HCEC 1CT (cell line): ENCODE results near the gene MED15.
"Not testable (repeated sequence)": the region's sequence is repeated elsewhere in the genome, so short reads cannot be mapped to it uniquely, and the experiment has no call there.

Experiments used
- DNase-seq: peaks from one replicate; pipeline ENCODE4 v3.0.0-alpha.2; 2017

MED15 gene

DNA sequence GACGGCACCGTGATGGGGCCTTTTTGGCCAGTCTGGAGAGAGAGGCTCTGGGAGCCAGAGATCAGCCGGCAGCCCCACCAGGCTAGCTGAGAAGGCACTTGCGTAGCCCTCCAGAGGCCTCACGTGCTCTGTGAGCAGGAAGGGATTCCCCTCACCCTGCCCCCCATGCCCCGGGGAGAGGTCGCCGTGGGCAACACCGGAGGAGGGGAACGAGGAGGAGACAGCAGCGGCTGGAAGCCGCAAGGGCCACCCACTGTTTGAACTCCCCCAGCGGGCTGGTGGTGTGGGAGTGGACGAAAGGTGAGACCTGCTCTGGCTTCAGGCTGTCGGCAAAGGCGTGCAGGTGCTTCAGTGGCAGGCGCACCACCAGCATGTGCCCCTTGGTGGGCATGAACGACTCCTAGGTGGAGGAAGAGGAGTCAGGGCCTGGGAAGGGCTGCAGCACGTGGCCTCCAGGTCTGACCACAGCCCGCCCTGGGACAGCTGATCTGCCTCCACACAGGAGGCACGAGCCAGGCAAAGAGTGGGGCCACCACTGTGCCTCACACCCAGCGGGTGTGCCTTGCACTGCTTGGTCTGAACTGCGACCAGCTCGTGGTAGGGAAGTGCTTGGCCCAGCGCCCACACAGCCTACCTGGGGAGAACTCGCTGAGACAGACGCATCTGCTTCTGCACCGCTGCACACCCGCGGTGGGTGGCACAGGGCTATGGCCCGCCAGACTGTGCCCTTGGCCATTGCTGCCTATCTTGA lies 99.9 kb downstream of the MED15 start:
- DNase-seq = no peak

DNA sequence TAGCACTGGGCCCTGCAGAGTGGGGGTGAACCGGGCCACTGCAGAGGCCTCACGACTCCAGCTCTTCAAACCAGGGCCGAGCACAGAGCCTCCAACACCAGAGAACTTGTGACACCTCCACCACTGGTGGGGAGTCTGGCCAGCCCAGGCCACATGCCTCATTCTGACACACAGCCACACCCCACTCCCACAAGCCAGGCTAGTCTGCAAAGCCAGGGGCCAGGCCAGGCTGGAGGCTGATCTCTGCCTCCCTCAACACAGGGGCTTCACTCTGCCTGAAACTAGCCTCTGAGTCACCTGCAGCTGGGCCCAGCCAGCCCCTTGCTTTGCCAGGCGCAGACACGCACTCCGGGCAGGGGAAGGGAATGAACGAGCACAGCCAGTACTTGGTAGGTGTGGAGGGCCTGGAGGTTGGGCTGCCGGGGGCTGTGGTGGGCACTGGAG lies 102.9 kb downstream of the MED15 start:
- DNase-seq = no peak

DNA sequence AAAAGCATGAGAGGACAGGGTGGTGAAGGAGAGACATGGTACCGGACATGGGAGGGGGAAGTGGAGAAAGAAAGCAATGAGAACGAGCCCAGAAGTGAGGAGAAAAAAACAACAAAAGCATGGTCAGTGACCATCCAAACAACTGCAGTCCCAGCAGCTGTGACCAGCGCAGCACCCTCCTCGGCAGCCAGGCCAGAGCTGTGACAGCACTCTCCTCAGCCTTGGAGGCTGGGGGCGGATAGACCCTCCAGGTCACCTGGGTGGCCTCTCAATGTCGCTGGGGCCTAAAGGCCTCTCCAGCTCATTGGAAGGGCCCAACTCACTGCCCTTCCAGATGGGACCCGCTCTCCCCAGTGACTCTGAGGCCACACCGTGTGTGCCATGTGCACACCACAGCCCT lies 103.3 kb downstream of the MED15 start:
- DNase-seq = no peak

- no peak for DNase-seq
These were observed 104.0 kb downstream of the MED15 start for GRCh38 chr22:20611418-20611817.

DNA sequence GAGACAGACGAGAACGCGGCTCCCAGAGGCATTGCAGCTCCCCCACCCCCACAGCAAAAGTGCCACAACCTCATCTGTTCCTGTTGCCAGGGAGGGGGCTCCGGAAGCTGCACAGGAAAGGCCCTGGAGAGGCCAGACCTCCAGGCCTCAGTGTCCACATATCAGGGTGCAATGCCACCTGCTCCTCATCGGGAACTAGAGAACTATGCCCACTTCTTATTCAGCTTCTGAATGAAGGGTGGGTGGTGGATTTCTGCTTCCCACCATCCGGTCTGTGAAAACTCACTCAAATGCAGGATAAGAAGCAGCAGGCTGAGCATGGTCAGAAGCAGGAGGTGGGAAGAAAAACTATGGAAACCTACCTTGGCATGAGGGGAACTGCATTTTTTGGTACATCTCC lies 105.9 kb downstream of the MED15 start:
- DNase-seq = no peak

DNA sequence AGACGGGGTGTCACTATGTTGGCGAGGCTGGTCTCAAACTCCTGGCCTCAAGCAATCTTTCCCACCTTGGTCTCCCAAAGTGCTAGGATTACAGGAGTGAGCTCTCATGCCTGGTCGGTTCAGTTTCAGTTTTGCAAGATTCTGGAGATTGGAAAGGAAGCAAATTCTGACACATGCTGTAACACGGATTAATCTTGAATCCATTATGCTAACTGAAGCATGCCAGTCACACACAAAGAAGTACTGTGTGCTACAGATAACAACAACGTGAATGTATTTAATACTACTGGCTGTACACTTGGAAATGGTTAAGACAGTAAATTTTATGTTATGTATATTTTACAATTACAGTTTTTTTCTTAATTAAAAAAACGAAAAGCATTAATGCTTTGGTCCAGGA lies 107.6 kb downstream of the MED15 start:
- no peak for DNase-seq

DNA sequence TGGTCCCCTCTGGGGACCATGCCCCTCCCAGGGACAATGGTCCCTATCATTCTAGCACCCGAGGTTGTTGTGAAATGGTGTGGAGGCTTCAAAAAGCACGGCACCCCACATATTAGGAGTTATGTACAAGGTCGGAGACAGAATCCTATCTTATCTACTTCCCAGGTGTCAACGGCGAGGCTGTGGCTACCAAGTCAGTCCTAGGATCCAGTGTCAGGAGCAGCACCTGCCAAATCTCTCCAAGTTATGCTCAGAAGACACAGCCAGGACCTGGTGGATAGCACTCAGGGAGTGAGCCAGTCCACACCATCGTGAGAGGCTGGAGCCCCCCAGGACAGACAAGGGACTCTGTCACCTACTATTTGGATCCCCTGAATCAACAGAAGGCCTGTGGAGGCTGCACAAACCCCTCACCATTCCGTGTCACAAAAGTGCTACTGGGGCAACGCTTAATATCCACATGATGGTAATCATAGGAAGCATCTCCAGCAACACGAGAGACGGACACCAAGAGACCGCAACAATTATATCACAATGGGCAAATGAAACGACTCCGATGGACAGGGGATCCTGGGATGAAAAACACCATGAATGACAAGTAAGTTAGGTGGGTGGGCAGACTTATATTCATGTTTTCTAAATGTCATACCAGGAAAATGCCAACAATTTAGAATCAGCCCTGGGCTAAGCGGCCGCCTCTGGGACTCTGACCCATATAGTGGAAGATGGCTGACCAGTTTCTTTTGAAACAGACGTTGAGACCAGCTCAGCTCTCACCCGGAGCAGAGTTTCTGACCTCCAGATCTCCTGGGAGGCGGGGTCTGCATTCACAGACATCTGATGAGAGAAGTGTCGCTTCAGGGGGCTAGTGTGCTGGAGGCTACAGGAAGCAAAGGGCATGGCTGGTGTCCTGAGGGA lies 108.4 kb downstream of the MED15 start:
- no peak for DNase-seq

DNA sequence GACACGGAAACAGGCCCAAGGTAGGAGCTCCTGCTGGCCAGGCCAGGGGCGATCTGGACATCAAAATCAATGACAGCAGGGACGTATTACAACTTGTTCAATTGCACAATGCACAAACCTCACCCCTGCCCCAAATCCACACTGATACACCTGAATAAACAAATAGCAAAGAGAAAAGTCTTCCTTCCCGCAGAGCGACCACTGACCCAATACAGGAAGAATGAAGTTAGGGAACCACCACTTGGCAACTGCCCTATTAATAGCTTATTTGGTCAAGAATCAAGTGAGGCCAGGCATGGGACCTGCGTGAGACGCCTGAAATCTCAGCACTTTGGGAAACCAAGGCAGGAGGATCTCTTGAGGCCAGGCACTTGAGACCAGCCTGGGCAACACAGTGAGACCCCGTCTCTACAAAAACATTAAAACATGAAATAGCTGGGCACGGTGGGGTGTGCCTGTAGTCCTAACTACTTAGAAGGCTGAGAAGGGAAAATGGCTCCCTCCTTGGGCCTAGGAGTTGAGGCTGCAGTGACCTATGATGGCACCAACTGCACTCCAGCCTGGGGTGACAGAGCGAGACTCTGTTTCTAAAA lies 109.1 kb downstream of the MED15 start:
- no peak for DNase-seq

- no peak for DNase-seq
These were observed 111.1 kb downstream of the MED15 start for GRCh38 chr22:20618488-20618887.

DNA sequence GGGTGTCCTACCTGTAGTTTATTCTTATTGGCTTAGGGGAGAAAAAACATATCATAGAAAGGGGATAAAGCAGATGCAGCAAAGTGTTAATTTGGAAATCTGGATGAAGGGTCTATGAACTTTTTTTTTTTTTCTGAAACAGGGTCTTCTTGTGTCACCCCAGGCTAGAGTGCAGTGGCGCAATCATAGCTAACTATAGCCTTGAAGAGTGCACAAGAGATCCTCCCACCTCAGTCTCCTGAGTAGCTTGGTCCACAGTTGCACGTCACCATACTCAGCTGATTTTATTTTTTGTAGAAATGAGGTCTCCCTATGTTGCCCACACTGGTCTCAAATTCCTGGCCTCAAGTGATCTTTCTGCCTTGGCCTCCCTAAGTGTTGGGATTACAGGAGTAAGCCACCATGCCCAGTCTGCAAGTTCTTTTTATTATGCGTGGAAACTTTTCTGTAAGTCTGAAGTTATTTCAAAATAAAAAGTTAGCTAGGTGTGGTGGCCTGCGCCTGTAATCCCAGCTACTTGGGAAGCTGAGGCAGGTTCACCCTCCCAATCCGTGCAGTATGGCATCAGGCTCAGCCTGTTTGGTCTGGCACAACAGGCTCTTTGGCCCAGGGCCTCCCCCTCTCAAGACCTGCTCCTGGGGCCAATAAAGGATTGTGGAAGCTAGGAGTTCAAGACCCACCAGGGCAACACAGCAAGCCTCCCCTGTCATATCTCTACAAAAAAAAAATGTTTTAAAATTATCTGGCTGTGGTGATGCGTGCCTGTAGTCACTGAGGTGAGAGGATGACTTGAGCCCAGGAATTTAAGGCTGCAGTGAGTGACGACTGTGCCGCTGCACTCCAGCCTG lies 111.9 kb downstream of the MED15 start:
- DNase-seq = no peak

DNA sequence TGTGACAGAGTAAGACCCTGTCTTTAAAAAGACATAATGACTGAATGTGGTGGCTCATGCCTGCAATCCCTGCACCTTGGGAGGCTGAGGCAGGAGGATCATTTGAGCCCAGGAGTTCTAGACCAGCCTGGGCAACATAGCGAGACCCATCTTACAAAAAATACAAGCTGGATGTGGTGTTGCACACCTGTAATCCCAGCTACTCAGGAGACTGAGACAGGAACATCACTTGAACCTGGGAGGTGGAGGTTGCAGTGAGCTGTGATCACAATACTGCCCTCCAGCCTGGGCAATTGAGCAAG lies 112.4 kb downstream of the MED15 start:
- not testable (repeated sequence) for DNase-seq

DNA sequence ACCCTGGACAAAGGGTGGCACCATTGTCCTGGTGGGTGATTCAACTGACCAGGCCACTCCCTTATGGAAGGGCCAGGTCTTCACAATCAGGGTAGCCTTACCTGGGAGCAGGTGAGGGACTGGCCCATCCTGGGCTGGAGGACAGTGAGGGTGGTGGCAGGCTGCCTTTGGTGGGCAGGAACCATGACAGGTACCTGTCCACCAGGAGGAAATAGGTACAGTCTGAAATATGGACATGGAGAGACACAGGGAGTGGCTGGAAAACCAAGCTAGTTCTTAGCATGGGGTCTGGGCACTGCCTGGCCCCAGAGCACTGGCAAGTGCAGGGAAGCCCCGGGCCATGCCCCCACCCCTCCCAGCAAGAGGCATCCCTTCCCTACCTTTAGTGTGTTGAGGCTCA lies 113.8 kb downstream of the MED15 start:
- DNase-seq = no peak

DNA sequence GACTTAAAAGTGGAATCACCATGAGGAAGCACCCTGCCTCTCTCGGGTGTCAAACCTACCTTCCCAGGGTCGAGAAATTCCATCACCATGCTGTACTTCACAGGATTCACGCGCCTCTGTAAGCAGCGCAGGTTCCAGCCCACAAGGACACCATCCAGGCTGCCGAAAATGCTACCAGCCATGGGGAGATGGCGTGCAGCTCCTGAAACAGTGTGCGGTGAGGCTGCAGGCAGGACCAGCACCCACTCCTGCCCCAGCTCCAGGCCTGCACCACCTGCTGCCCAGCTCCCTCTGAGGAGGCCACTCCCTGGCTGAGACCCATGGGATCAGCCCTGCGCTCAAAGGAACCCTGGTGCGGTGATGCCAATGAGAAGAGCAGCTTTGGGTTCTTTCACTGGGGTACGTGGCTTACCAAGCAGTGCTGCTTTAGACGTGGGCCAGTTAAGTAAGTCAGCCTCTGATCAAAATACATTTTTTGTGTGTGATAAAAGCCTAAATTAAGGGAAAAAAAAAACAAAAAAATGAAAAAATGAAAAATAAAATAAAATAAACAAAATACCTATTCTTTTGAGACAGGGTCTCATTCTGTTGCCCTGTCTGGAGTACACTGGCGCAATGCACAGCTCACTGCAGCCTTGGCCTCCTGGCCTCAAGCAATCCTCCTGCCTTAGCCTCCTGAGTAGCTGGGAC lies 115.4 kb downstream of the MED15 start:
- no peak for DNase-seq

DNA sequence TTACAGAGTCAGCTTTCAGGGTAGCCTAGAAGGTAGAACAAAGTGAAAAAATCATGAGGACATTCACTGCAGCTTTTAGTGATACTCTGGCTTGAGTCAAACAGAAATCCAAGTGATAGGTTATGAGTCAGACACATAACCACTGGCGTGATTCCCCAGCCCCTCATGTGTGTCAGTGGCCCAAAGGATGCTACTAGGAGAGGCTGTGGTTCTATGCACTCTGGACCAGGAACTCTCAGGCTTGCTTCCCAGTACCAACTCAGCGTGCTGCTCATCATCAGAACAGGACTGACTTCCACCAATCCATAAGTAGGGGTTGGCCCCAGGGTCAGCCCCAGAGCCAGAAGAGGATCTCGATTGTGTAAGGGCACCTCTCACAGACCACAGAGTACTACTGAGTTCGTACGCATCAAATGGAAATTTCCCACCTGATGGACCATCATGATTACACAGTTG lies 116.8 kb downstream of the MED15 start:
- DNase-seq = peak; percentile 8

- DNase-seq = no peak
These were observed 117.9 kb downstream of the MED15 start for GRCh38 chr22:20625270-20625669.

DNA sequence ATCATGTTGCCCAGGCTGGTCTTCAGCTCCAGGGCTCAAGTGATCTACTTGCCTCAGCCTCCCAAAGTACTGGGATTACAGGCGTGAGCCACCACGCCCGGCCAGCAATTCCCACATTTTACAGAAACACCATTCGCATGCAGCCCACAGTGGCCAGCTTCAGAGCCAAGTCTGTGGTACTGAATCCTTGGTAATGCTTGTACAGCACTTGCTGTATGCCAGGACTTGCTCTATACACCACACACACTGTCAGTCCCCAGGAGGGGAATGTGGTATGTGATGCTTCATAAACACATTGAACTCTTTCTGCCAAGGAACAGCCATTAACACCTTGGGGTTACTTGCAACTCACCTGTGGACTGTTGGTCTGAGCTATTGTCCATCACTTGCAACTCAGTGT lies 119.4 kb downstream of the MED15 start:
- no peak for DNase-seq

- DNase-seq = no peak
These were observed 120.0 kb downstream of the MED15 start for GRCh38 chr22:20627432-20627831.

- no peak for DNase-seq
These were observed 120.9 kb downstream of the MED15 start for GRCh38 chr22:20628081-20628939.

GRCh38 chr22:20629401-20629800 lies 122.0 kb downstream of the MED15 start:
- DNase-seq = no peak

GRCh38 chr22:20630873-20631617 lies 123.6 kb downstream of the MED15 start:
- no peak for DNase-seq
